ENCODE measurements around the gene CCL27.

Gene CCL27, protein sequence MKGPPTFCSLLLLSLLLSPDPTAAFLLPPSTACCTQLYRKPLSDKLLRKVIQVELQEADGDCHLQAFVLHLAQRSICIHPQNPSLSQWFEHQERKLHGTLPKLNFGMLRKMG

DNA sequence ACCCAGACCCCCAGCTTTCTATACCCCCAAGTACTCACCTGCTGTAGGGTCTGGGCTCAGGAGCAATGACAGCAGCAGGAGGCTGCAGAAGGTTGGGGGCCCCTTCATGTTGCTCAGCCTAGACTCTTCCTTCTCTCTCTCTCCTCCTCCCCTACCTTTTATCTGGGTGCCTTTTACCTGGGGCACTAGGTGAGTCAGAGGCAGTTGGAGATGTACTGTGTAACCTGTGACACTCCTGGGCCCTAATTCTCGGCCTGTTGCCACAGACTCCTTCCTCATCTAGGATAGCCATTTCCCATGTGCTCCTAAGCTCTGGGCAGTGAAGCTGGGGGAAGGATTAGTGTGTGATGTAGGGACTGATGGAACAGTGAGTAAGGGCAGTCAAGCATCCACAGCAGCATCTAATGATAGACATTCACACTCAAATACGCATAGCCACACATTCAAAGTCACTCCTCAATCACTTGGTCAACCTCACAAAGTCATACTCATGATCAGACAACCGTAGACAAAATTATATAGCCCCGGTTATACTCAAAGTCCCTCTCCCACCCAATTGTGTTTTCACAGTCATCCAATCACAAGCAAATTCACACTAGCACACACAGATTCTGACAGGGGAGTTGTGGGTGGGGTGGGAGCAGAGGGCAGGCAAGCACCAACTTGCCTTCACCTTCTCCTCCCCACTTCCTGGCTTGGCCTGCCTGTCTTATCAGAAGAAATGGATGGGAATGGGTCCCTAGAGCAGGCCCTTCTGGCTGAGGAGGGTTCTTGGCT, at the start of gene CCL27:
TSS of gene CCL27 (minus strand) at position 132 of the 777 bp plus-strand sequence. CDS start at position 108, 24 bp downstream.
- no peak for DNase-seq

DNA sequence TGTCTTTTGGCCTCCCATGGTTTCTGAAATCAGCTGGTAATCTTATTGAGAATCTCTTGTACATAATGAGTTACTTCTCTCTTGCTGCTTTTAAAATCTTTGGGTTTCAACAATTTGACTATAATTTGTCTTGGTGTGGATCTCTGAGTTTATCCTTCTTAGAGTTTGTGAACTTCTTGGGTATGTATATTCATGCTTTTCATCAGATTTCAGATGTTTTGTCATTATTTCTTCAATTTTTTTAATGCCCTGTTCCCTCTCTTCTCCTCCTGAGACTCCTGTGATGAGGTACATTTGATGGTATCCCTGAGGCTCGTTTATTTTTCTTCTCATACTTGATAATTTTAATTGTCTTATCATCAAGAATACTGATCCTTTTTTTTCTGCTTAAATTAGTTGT, 49.7 kb upstream of the CCL27 start:
- DNase-seq, result no peak

DNA sequence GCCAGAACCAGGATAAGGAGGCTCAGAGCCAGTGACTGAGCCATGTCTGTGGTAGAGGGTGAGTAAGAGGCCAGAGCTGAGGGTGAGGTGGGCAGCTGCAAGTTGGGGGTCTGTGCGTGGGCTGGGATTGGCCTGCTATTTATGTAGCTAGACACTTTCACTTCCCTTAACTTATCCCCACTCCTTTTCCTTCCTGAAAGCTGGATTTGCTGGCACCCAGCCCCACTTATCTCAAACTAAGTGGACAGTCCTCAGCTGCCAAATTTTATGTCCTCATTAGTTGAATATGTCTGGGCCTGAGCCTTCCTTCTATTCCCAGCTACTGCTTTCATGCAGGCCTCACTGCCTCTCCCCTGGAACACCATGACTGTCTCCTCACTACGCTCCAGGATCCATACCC, 47.6 kb upstream of the CCL27 start, which contains the start of gene CCL21:
TSS of gene CCL21 (minus strand) at position 114 of the 400 bp plus-strand sequence. CDS start at position 44, 70 bp downstream.
- no peak for DNase-seq

DNA sequence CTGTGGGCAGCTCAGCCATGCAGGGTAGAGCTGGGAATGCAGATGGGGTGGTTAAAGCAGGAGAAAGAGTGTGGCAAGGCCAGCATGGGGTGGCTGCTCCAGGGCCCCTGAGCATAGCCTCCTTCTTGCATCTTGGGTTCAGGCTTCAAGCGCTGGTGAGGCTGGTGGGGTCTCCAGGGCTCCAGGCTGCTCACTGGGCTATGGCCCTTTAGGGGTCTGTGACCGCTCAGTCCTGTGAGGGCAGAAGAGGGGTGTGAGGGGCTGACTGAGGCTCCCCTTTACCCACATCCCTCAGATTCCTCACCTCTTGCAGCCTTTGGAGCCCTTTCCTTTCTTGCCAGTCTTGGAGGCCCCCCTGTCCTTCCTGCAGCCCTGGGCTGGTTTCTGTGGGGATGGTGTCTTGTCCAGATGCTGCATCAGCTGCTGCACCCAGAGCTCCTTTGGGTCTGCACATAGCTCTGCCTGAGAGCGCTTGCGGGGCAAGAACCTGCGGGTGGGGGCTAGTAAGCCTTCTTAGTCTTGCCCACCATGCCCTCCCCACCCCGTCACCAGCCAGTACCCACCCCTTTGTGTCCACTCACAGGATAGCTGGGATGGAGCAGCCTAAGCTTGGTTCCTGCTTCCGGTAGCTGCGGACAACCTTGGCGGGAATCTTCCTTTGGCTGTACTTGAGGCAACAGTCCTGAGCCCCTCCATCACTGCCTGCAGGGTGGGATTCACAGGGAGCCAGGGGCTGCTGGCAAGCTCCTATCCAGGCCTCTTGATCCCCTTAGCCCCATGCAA, 46.9 kb upstream of the CCL27 start:
- no peak for DNase-seq

DNA sequence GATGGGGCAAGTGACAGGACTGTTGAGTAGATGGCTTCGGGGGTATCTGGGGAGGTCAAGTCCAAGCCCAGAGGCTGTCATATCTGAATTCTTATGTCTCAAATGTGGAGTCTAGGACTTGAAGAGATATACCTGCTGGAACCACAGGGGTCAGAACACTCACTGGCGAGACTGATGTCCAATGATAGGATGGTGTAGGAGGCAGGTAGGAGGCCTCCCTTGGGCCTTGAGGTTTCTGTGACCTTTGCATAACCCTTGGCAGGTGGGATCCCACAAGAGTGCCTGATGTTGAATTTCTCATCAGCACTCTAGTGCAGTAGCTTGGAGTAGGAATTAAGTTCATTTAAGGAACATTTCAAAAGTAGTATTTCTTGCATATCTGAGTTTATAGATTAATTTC, 44.7 kb upstream of the CCL27 start:
- peak; percentile 19 for DNase-seq

DNA sequence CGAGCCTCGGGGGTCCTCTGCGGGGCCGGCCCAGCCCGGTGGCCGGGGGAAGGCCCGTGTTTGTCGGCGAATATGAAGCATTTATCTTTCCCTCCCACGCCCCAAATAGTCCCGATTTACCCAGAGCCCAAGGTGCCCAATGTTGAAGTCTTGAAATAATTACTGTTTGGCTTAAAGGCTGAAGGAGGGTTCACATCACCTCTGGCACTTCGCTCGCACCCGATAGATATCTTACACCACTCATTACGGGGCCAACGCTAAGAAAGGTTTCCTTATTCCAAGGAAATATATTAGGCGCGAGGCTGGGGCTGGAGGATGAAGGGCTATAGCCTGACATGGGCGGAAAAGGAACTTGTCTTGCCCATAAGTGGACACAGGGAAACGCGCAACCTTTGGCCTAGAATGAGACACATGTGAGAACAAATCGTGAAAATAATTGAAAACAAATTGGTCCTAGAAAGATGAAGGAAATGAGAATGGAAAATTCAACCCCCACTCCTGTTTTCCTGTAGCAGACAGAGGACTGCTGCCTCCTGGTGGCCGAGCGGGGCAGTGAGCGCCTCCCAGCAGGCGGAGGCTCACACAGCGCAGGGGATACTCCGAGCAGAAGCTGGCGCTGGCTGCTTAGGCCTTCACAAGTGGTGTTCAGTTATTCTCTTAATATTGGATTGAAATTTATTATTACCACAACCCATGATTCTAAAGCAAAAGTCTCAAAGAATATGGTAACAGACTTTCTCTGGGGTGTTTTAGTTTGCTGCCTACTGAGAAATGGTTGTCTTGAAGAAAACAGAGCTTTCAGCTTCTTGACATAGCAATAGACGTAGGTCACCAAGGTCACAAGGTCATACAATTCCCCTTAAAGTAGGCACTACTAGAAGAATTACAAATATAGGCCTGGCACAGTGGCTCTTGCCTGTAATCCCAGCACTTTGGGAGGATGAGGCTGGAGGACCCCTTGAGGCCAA, 39.6 kb upstream of the CCL27 start:
- DNase-seq, result peak; percentile 71

DNA sequence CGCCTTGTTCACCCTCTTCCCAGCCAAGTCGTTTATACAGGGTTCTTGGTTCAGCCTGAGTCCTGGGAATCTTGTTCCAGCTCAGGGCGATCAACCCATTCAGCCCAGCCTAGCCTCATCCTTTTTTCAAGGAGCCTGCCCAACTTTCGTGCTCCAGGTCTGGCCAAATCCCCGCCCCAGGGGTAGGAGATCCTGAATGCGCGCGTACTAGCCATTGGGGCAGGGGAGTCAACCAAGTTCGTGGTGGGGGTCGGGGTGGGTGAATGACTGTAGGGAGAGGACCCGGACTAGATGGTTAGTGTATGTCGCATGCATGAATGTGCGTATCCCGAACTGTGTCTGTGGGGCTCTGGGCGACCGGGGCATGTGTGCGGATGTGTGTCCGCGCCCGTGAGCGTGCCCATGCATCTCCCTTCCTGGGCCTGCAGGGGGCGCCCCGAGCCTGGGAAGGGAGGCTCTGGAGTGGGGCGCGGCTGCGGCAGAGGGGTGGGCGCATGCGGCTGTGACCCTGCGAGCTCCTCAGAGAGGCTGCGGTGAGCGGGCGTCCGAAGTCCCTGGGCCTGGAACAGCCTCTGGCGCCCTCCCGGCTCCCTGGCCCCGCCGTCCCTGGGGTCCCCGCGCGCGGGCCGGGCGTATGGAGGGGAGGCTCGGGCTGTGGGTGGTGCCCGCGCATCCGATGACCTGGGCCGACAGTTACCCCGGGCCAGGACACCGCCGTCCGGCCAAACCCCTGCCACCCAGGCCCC, 38.7 kb upstream of the CCL27 start:
- peak; percentile 50 for DNase-seq

DNA sequence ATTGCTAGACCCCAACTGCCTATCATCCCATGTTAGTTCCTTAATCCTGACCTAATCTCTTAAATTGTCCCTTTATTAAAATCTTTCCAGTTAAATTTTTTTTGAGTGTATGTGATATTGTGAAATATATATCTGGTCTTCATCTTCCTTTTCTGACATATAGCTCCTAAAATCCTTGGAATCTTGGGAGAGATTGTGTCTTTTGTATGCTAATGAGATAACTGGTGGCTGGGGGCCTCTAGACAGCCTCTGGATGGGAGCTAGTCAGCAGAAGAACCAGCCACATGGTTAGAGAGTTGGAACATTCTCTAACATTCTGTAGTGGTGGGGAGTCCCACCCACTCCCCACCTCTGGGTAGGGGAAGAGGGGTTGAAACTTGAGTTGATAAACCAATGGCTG, 32.4 kb upstream of the CCL27 start:
- no peak for DNase-seq

DNA sequence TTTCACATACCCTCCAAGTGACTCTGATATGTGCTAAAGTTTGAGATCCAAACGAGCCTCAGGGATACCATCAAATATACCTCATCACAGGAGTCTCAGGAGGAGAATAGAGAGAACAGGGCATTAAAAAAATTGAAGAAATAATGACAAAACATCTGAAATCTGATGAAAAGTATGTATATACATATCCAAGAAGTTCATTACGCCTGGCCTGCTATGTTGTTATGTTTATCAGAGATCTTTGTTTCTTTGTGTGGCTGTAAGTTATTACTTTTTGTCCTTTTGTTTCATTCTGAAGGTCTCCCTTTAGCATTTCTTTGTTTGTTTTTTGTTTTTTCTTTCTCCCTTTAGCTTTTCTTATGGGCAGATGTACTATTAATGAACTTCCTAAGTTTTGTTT, 31.1 kb upstream of the CCL27 start:
- no peak for DNase-seq

DNA sequence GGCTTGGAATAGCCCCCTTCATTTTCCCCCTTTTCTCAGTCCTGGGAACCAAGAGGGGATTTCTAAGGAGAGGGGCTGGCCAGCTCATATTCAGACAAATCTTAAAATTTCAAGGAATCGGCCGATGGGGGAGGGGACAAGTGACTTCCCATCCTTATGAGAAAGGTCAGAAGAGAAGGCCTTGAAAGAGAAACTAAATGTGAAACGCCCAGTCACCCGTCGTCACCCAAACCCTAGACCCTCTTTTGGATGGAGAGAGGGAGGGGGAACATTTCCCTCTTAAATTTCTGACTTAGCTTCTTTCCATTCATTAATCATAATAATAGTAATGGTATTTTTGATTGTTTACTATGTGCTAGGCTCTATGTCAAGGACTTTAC, 29.5 kb upstream of the CCL27 start:
- no peak for DNase-seq

DNA sequence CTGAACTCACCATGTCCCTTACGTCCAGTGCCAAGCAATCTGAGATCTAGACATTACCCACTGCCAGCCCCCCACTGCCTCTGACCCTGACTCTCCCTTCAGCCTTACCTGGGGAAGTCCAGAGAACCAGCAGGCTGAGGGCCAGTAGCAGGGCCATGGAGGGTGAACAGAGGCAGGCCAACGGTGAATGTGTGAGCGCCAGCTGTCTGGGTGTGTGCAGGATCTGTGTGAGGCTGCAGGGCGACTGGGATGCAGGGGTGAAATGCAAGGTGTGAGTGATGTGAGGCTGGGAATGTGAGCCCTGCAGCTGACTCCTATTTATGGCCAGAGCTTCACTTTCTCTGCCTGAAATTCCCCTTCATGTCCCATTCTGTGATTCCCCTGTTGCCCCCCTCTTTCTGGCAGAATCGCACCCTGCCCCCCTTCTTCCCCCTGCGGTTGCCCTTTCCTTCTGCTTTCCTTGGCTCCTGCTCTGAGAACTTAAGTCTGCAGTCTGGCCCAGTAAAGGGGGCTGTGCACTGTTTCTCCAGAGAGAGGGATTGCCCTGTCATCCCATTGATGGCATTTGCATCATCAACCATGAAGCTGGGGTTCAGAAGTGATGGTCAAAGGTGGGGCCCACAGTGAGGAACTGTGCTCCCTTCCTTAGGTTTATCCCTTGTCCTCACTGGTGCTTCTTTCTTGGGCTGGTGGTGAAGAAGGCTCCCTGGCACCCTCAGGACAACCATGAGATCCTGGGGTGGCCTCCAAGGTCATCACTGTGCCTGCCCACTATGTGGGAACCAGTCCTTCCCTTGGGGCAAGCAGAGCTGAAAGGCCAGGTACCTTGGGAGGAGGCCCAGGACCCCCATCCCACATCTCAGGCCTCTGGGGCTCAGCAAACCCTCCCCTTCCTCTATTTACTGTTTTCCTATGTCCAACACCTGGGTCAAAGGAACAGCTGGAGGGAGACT, 28.8 kb upstream of the CCL27 start, which contains the start of gene CCL19:
TSS of gene CCL19 (minus strand) at position 294 of the 953 bp plus-strand sequence. CDS start at position 157, 137 bp downstream.
- DNase-seq, result no peak

DNA sequence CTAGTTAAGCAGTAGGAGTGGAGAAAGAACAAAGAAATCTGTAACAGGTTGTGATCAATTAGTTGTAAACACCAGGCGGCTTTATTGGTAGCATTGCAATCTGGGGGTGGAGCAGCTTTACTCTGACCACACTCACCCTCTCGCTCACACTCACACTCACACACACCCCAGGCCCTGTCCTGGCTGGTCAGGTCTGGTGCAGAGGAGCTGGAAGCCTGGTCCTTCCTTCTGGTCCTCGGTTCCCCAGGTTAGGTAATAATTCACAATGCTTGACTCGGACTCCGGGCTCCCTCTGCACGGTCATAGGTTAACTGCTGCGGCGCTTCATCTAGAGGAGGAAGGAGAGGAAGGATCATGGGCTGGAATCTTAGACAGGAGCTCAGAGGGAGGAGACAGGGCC, 27.1 kb upstream of the CCL27 start:
- no peak for DNase-seq

DNA sequence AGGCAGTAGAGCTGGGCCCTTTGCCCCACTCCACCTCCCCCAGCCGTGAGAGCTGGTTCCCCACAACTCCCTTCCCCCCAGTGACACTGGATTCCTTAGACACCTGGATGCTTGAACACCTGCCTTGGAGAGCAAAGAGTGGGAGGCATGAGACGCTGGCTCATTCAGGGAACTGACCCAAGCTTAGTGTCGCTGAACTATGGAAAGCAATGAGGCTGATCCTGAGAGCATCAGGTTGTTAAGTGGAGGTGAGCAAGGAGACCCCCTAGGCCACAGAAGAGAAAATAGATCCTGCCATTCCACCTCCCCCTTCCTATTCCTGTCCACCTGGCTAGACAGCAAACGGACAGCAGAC, 26.6 kb upstream of the CCL27 start:
- DNase-seq, result no peak

DNA sequence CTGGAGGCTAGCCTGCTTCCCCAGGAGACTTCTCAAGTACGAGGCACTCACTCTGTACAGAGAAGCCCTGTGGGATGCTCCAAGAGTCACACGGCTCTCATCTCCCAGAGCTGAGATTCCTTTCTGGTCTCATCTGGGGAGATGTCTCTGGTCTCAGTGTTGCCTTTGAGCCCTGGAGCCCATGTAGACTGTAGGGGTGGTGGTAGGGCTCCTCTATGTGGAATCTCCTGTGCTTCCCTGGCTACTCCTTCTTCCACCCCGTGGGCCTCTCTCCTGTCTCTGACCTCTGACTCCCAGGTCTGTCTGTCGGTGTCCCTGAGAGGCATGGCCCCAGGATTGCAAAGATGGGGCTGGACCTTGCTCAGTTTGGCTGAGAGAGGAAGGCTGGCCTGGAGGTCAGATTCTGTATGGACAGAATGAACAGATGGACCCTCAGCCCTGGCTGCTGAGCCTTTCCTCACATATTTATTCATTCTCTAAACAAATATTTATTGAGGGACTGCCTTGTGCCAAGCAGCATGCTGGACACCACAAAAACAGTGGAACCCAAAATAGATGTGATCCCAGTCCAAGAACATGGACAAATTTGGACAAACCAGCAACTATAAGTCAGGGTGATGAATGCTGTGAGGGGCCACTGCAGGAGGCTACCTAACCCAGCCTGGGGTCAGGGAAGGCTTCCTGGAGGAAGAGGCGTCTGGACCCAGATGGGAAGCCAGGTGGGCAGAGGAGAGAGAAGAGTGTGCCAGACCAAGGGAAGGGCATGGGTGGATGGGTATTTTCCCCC, 26.1 kb upstream of the CCL27 start:
- no peak for DNase-seq

DNA sequence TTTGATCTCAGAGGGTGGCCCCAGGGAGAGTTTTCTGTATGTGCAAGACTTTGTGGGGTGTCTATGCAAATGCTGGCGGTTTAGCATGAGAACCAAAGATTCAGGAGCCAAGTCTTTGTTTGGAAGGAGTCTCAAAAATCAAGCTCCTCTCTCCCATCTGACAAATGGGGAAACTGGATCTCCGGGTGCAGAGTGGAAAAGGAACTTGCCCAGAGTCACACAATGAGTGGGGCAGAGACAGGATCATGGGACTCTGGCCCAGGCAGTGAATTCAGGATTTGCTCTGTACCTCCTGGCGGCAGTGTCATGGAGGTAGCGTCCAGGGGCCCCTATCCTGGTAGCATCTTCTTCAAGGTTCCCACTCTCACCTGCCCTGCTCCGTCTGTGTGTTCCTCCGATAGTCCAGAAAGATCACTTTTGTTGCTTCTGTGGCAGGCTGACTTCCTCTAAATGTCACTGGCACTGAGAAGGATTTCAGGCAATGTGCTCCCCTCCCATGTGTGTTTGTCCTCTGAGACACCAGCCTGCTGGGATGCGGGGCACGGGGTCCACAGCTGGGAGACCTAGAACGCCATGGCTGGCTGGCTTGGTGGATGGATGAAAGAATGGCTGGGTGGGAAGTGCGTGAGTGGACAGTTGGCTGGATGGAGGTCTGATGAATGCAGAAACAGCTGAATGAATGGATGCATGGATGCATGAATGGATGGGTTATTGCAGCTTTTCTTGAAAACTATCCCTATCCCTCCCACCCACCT, 25.0 kb upstream of the CCL27 start:
- DNase-seq, result no peak

DNA sequence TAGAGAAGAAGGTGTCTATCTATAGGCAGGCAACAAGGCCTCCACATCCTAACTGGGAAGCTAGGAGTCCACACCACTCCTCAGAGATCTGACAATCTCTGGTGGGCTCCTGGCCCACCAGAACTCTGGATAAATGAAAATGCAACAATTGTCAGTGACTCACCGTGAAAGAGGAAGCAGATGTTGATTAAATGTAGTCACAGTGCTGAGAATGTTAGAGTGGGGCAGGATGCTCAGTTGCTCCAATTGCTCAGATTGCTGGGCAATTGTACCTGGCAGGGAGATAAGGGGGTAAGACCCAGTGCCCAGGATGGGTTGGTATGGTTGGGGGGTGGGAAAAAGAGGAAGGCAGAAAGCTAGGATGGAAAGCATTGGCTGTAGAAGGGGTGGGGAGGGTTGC, 24.3 kb upstream of the CCL27 start:
- DNase-seq, result no peak

DNA sequence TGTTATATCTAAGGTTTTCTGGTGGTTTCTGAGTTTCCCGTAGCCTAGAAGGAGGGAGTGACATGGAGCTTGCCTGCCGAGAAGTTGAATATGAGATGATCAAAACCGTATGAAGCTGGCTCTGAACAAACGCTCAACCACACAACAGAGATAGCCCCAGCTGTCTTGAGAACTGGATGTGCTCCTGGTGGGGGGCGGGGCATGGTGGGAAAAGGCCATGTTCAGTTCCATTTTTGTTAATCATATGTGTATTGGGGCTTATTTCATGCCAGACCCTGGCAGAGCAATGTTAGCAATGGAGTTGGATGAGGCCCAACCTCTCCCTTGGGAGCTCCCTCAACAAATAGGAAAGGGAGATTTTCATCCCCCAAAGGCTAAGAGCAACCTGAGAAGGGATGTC, 23.8 kb upstream of the CCL27 start:
- no peak for DNase-seq

DNA sequence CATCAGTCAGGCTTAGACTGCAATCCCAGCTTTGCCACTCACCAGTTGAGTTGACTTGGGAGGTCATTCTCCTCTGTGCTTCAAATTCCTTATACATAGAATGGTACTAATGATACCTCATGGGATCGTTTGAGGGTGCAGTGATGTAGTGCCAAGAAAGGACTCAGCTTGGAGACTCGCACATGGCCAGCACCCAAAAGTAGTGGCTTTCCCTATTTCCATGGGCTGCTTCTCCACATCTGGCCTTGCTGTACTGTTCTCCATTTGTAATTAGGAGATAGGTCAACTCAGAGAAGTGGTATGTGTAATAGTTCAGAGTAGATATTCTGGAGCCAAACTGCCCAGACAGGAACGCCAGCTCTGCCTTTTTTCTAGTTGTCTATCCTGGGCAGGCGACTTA, 23.1 kb upstream of the CCL27 start:
- no peak for DNase-seq

DNA sequence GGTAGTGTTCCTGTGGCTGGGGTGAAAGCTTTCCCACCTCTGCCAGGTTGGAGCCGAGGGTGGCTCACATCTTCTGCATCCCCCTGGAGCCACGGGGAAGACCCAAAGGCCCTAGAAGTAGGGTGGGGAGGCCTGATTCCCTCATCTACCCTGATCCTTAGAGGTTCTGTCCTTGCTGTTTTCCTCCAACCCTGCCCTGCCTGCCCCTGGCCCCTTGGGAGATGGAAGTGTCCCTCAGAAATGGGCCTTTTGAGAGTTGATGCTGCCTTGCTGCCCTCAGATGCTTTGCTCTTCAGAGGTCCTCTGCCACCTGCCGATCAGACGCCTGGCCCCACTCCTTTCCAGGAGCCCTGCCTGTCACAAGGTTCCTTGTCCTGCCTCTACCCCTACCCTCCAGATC, 22.4 kb upstream of the CCL27 start:
- DNase-seq, result no peak
